ENCODE results near the gene PRELID3B. TPM values are rescaled to one million over a fixed set of nuclear protein-coding genes. Genes with fewer than 3 reads are reported as not detected.

Gene PRELID3B
- total RNA-seq, 1 donor from 2014 or later, result 47.2 TPM

GRCh38 chr20:59025086-59025485 is 17.5 kb downstream of the PRELID3B start:
- peaks cover 77% of the 10 kb centered on the region for H3K36me3 ChIP-seq
- no peaks in the 10 kb centered on the region for H3K27me3 ChIP-seq
- no peak overlapping the region for H3K4me3 ChIP-seq
- no peak overlapping the region for H3K27ac ChIP-seq
- intact Hi-C loops (cut with DNase I), result no loop called here
- ATAC-seq (no peak), DNase-seq (no peak)
- H3K9me3 ChIP-seq, result no peaks in the 10 kb centered on the region
- no peak for TF ChIP-seq CTCF (IDR thresholded peaks at IDR 0.05)
- H3K4me1 ChIP-seq, result peaks cover 20% of the 10 kb centered on the region

- no peak for TF ChIP-seq CTCF (IDR thresholded peaks at IDR 0.05)
- H3K9me3 ChIP-seq, result no peaks in the 10 kb centered on the region
- DNase-seq, result no peak
- no peak overlapping the region for H3K27ac ChIP-seq
- H3K4me3 ChIP-seq, result no peak overlapping the region
- intact Hi-C loops (cut with DNase I), result no loop called here
- no peak for ATAC-seq
- peaks cover 13% of the 10 kb centered on the region for H3K4me1 ChIP-seq
- no peaks in the 10 kb centered on the region for H3K27me3 ChIP-seq
- H3K36me3 ChIP-seq, result peaks cover 67% of the 10 kb centered on the region
These were observed 18.5 kb downstream of the PRELID3B start for GRCh38 chr20:59024111-59024530.

GRCh38 chr20:59023616-59024015 is 19.0 kb downstream of the PRELID3B start:
- DNase-seq (no peak), ATAC-seq (no peak)
- Histone ChIP-seq H3K27ac (no peak overlapping the region), H3K27me3 (no peaks in the 10 kb centered on the region), H3K4me3 (no peak overlapping the region), H3K9me3 (no peaks in the 10 kb centered on the region), H3K4me1 (peaks cover 8% of the 10 kb centered on the region), H3K36me3 (peaks cover 62% of the 10 kb centered on the region)
- no peak for TF ChIP-seq CTCF (IDR thresholded peaks at IDR 0.05)
- intact Hi-C loops (cut with DNase I), result no loop called here

DNA sequence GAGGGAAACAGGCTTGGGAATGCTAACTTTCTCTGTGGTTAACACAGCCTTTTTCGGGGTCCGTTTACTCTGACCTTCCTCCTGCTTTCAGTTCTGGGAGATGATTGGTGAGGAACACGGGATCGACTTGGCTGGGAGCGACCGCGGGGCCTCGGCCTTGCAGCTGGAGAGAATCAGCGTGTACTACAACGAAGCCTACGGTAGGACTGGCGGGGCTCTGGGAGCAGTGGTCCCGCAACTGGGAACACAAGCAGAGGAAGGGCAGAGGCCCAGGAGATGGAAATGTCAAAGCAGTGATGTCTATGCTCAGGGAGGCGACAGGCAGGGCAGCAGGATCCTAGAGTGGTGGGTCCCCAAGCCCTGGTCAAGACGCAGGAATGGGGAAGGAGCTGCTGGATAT is 19.8 kb downstream of the PRELID3B start:
- Histone ChIP-seq H3K4me1 (no peaks in the 10 kb centered on the region), H3K4me3 (no peak overlapping the region), H3K9me3 (no peaks in the 10 kb centered on the region), H3K36me3 (peaks cover 54% of the 10 kb centered on the region), H3K27me3 (no peaks in the 10 kb centered on the region), H3K27ac (no peak overlapping the region)
- ATAC-seq, result no peak
- DNase-seq, result no peak
- intact Hi-C loops (cut with DNase I), result no loop called here
- TF ChIP-seq CTCF (IDR thresholded peaks at IDR 0.05), result no peak

DNA sequence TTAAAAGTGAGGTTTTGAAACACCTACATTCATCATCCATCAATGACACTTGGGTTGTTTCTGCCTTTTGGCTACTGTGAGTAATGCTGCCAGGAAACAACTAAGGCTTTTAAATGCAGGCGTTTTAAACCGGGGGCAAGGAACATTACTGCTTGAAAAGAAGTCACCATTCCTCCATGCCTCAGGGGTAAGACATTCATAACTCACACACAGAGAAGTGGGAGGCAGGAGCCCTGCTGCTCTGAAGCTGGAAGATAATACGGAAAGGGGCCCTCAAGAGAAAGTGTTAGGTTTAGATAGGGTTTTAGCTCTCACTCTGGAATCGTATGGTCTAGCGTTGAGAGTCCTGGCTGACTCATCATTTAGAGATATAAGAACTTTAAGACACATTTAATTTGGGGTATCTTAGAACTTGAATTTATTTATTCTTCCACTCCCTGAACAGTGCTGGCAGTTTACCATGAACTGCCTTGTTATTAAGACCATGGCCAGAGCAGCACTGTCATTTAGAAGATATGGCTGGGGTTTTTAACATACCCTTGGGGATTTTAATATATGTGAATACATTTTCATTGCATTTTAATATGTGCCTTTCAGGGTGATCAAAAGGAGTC is 21.5 kb downstream of the PRELID3B start:
- Histone ChIP-seq H3K27me3 (no peaks in the 10 kb centered on the region), H3K4me3 (no peak overlapping the region), H3K4me1 (no peaks in the 10 kb centered on the region), H3K27ac (no peak overlapping the region), H3K9me3 (no peaks in the 10 kb centered on the region), H3K36me3 (peaks cover 37% of the 10 kb centered on the region)
- ATAC-seq, result no peak
- DNase-seq, result no peak
- TF ChIP-seq CTCF (IDR thresholded peaks at IDR 0.05), result no peak
- intact Hi-C loops (cut with DNase I), result no loop called here

- TF ChIP-seq CTCF (IDR thresholded peaks at IDR 0.05), result no peak
- intact Hi-C loops (cut with DNase I), result no loop called here
- no peak for ATAC-seq
- Histone ChIP-seq H3K36me3 (peaks cover 18% of the 10 kb centered on the region), H3K4me3 (no peak within 1 kb of the TSS), H3K27ac (no peak within 1 kb of the TSS), H3K4me1 (no peaks in the 10 kb centered on the region), H3K9me3 (no peaks in the 10 kb centered on the region), H3K27me3 (no peaks in the 10 kb centered on the region)
- no peak for DNase-seq
These were observed 23.4 kb downstream of the PRELID3B start, which contains the start of gene TUBB1 for GRCh38 chr20:59019217-59019616. Gene TUBB1 (plus strand): TSS chr20:59019429. CDS start chr20:59019523, 94 bp downstream.
